DOHH2 (cell line): ENCODE results near the gene R3HDM4.

Experiments used
- H3F3A ChIP-seq: fragments of 200-600 bp; sonication (generic), shearing (Covaris generic); 2 replicates; pipeline ENCODE4 v1.6.0; 2016; ENCODE audit warnings: antibody characterized with exemption, mild to moderate bottlenecking; ENCODE audit not compliant: control insufficient read depth, insufficient read depth
- H3K27ac ChIP-seq: fragments of 200-600 bp; sonication (generic); 2 replicates; pipeline ENCODE4 v1.5.1; 2014; ENCODE audit warnings: low read depth, mild to moderate bottlenecking, low read length, moderate library complexity
- H3K27me3 ChIP-seq: fragments of 200-600 bp; sonication (generic); 2 replicates; pipeline ENCODE4 v1.6.1; 2014; ENCODE audit warnings: mild to moderate bottlenecking, low read length, mixed read lengths; ENCODE audit not compliant: control insufficient read depth
- H3K36me3 ChIP-seq: fragments of 200-600 bp; sonication (generic); 2 replicates; pipeline ENCODE4 v1.6.1; 2014; ENCODE audit warnings: mild to moderate bottlenecking, low read length, moderate library complexity, mixed read lengths; ENCODE audit not compliant: control insufficient read depth
- H3K4me1 ChIP-seq: fragments of 200-600 bp; sonication (generic); 2 replicates; pipeline ENCODE4 v1.6.1; 2014; ENCODE audit warnings: mild to moderate bottlenecking, low read length, mixed read lengths; ENCODE audit not compliant: control insufficient read depth
- H3K4me2 ChIP-seq: fragments of 200-600 bp; sonication (generic); 2 replicates; pipeline ENCODE4 v1.6.0; 2014; ENCODE audit warnings: mild to moderate bottlenecking, low read length, moderate library complexity
- H3K4me3 ChIP-seq: fragments of 200-600 bp; sonication (generic); 2 replicates; pipeline ENCODE4 v1.5.1; 2014; ENCODE audit warnings: mild to moderate bottlenecking, low read length, mixed read lengths
- H3K79me2 ChIP-seq: fragments of 200-600 bp; sonication (generic); 2 replicates; pipeline ENCODE4 v1.6.1; 2014; ENCODE audit warnings: mild to moderate bottlenecking, low read length, mixed read lengths; ENCODE audit not compliant: control insufficient read depth
- H3K9me2 ChIP-seq: fragments of 200-600 bp; sonication (generic); replicated peaks from 2 replicates; pipeline ENCODE4 v1.6.1; 2014; ENCODE audit warnings: mild to moderate bottlenecking, low read length, mixed read lengths; ENCODE audit not compliant: control insufficient read depth
- H3K9me3 ChIP-seq: fragments of 200-600 bp; sonication (generic); 2 replicates; pipeline ENCODE4 v1.6.1; 2014; ENCODE audit warnings: antibody characterized with exemption, low read length, mixed read lengths; ENCODE audit not compliant: control insufficient read depth, insufficient read depth
- H4K20me1 ChIP-seq: fragments of 200-600 bp; sonication (generic); 2 replicates; pipeline ENCODE4 v1.6.0; 2014; ENCODE audit warnings: low read depth, mild to moderate bottlenecking, antibody characterized with exemption, low read length, moderate library complexity; ENCODE audit not compliant: control insufficient read depth, insufficient read depth
- EZH2phosphoT487 ChIP-seq: fragments of 200-600 bp; sonication (generic); IDR thresholded peaks from 2 replicates; pipeline ENCODE4 v1.6.1; 2017; ENCODE audit warnings: borderline replicate concordance, mild to moderate bottlenecking, antibody characterized with exemption, low read length, moderate library complexity, mixed read lengths
- TF ChIP-seq, protein P1 (sequence below): fragments of 200-600 bp; sonication (generic); IDR thresholded peaks from one replicate; pipeline ENCODE4 v1.5.1; 2014; ENCODE audit warnings: antibody characterized with exemption, mild to moderate bottlenecking, low read depth, low read length; ENCODE audit not compliant: poor library complexity, severe bottlenecking

Gene R3HDM4

GRCh38 chr19:953445-954271, 40.6 kb upstream of the R3HDM4 start:
- peaks cover 37% of the 10 kb centered on the region for H3K4me1 ChIP-seq
- peak overlapping the region; percentile 59 for H3K4me2 ChIP-seq
- no peak overlapping the region for H3K27ac ChIP-seq
- TF ChIP-seq EZH2phosphoT487: no peak
- TF ChIP-seq, protein P1, sequence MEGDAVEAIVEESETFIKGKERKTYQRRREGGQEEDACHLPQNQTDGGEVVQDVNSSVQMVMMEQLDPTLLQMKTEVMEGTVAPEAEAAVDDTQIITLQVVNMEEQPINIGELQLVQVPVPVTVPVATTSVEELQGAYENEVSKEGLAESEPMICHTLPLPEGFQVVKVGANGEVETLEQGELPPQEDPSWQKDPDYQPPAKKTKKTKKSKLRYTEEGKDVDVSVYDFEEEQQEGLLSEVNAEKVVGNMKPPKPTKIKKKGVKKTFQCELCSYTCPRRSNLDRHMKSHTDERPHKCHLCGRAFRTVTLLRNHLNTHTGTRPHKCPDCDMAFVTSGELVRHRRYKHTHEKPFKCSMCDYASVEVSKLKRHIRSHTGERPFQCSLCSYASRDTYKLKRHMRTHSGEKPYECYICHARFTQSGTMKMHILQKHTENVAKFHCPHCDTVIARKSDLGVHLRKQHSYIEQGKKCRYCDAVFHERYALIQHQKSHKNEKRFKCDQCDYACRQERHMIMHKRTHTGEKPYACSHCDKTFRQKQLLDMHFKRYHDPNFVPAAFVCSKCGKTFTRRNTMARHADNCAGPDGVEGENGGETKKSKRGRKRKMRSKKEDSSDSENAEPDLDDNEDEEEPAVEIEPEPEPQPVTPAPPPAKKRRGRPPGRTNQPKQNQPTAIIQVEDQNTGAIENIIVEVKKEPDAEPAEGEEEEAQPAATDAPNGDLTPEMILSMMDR: no peak
- H3K27me3 ChIP-seq: peaks cover 58% of the 10 kb centered on the region
- no peaks in the 10 kb centered on the region for H3K9me2 ChIP-seq
- no peaks in the 10 kb centered on the region for H3K36me3 ChIP-seq
- H3K9me3 ChIP-seq: no peaks in the 10 kb centered on the region
- no peaks in the 10 kb centered on the region for H3K79me2 ChIP-seq
- peak overlapping the region; percentile 20 for H3K4me3 ChIP-seq
- no peaks in the 10 kb centered on the region for H3F3A ChIP-seq
- no peaks in the 10 kb centered on the region; the same call in 1 of the 2 replicates for H4K20me1 ChIP-seq

GRCh38 chr19:952680-953444, 39.8 kb upstream of the R3HDM4 start:
- Histone ChIP-seq H3K9me3 (no peaks in the 10 kb centered on the region), H4K20me1 (no peaks in the 10 kb centered on the region; the same call in none of the 2 replicates), H3K4me2 (peak overlapping the region; percentile 59), H3K79me2 (no peaks in the 10 kb centered on the region), H3F3A (no peaks in the 10 kb centered on the region), H3K9me2 (no peaks in the 10 kb centered on the region), H3K27ac (no peak overlapping the region), H3K27me3 (peaks cover 65% of the 10 kb centered on the region), H3K36me3 (no peaks in the 10 kb centered on the region), H3K4me1 (peaks cover 45% of the 10 kb centered on the region), H3K4me3 (peak overlapping the region; percentile 20)
- TF ChIP-seq EZH2phosphoT487: no peak
- TF ChIP-seq, protein P1: no peak

GRCh38 chr19:952049-952679, 39.1 kb upstream of the R3HDM4 start:
- Histone ChIP-seq H3K36me3 (no peaks in the 10 kb centered on the region), H3K79me2 (no peaks in the 10 kb centered on the region), H3K4me3 (no peak overlapping the region), H3K4me1 (peaks cover 52% of the 10 kb centered on the region), H3K27ac (no peak overlapping the region), H3F3A (no peaks in the 10 kb centered on the region), H3K9me2 (no peaks in the 10 kb centered on the region), H3K4me2 (no peak overlapping the region; the same call in 1 of the 2 replicates), H4K20me1 (no peaks in the 10 kb centered on the region; the same call in none of the 2 replicates), H3K27me3 (peaks cover 69% of the 10 kb centered on the region), H3K9me3 (no peaks in the 10 kb centered on the region)
- TF ChIP-seq, protein P1: no peak
- TF ChIP-seq EZH2phosphoT487: no peak
